ENCODE measurements around the gene ZNF276.
"Not testable (repeated sequence)": the region's sequence is repeated elsewhere in the genome, so short reads cannot be mapped to it uniquely, and the experiment has no call there.

ZNF276 gene

GRCh38 chr16:89779231-89779908, 58.0 kb downstream of the ZNF276 start:
- DNase-seq (ENCODE audit: low read depth in 2 of 2, low spot score in 1 of 2) = no peak

GRCh38 chr16:89779909-89780305, 58.6 kb downstream of the ZNF276 start:
- DNase-seq (ENCODE audit: low read depth in 2 of 2, low spot score in 1 of 2) = no peak

- no peak for DNase-seq (ENCODE audit: low read depth in 2 of 2, low spot score in 1 of 2)
Measured at GRCh38 chr16:89782489-89782888, 61.2 kb downstream of the ZNF276 start.

GRCh38 chr16:89783952-89784351, 62.6 kb downstream of the ZNF276 start:
- not testable (repeated sequence) for DNase-seq (ENCODE audit: low read depth in 2 of 2, low spot score in 1 of 2)

- DNase-seq (ENCODE audit: low read depth in 2 of 2, low spot score in 1 of 2) = no peak
Measured at GRCh38 chr16:89784406-89784805, 63.1 kb downstream of the ZNF276 start.

- no peak for DNase-seq (ENCODE audit: low read depth in 2 of 2, low spot score in 1 of 2)
Measured at GRCh38 chr16:89785523-89786155, 64.3 kb downstream of the ZNF276 start.

GRCh38 chr16:89786474-89787364, 65.4 kb downstream of the ZNF276 start:
- DNase-seq (ENCODE audit: low read depth in 2 of 2, low spot score in 1 of 2) = no peak

GRCh38 chr16:89787365-89787805, 66.0 kb downstream of the ZNF276 start:
- no peak for DNase-seq (ENCODE audit: low read depth in 2 of 2, low spot score in 1 of 2)
